Colonic mucosa (tissue), 4 donors: ENCODE data around the gene PFKM. TPM values are rescaled to one million over a fixed set of nuclear protein-coding genes. Genes with fewer than 3 reads are reported as not detected.

Source experiments
- DNase-seq: peaks from one replicate; pipeline ENCODE4 v3.0.0-alpha.2; 2020
- H3K27ac ChIP-seq: fragments of 200-600 bp; one replicate; pipeline ENCODE4 v1.8.0; 2021
- H3K27me3 ChIP-seq: fragments of 200-600 bp; one replicate; pipeline ENCODE4 v1.8.0; 2021
- H3K36me3 ChIP-seq: fragments of 200-600 bp; one replicate; pipeline ENCODE4 v1.8.0; 2021
- H3K4me1 ChIP-seq: fragments of 200-600 bp; one replicate; pipeline ENCODE4 v1.8.0; 2021; ENCODE audit warnings: mild to moderate bottlenecking
- H3K4me3 ChIP-seq: fragments of 200-600 bp; one replicate; pipeline ENCODE4 v1.8.0; 2021
- H3K9ac ChIP-seq, 2 donors: one replicate each; pipeline ENCODE4 v1.7.0; 2013; ENCODE audit warnings: control low read depth in 2 of 2, low read depth in 2 of 2, low read length in 2 of 2
- H3K9me3 ChIP-seq: fragments of 200-600 bp; one replicate; pipeline ENCODE4 v1.8.0; 2021
- CTCF ChIP-seq: fragments of 200-600 bp; IDR thresholded peaks from one replicate; pipeline ENCODE4 v1.8.0; 2022; ENCODE audit warnings: antibody characterized with exemption, mild to moderate bottlenecking
- intact Hi-C: fragments of 100-400 bp; cut with DNase I; formaldehyde crosslinking; loops from one replicate; pipeline ENCODE4 v1.14.1; 2022
- total RNA-seq, 2 donors: library from RNA; stranded (reverse); fragmentation: NEBNext Ultra II Directional in 1 of 2; extraction: Animal tissue kit (Norgen Biotek cat#: 25700) in 1 of 2; gene quantifications; one replicate each; pipeline ENCODE4 v1.2.1, GENCODE V29; 2021
- donor health status: healthy.
- donor health status: DM: no; HTN: no; CAD: no.
- donor health status: DM: no; HTN: no; CAD: no.

Gene PFKM
- total RNA-seq, 2 donors from 2014 or later, result 39.2 to 64.6 TPM

GRCh38 chr12:48074266-48074665 is 44.9 kb upstream of the PFKM start:
- H3K27ac ChIP-seq, result no peak overlapping the region
- TF ChIP-seq CTCF, result no peak
- H3K9ac ChIP-seq, result no peak overlapping the region
- H3K9me3 ChIP-seq, result no peaks in the 10 kb centered on the region
- no peak for DNase-seq
- H3K27me3 ChIP-seq, result no peaks in the 10 kb centered on the region
- no peaks in the 10 kb centered on the region for H3K4me1 ChIP-seq
- peaks cover 6% of the 10 kb centered on the region for H3K36me3 ChIP-seq
- intact Hi-C loops, result no loop called here
- H3K4me3 ChIP-seq, result no peak overlapping the region

- Histone ChIP-seq H3K9me3 (no peaks in the 10 kb centered on the region), H3K4me3 (no peak overlapping the region), H3K36me3 (peaks cover 6% of the 10 kb centered on the region)
Observed at GRCh38 chr12:48075832-48076231, 43.3 kb upstream of the PFKM start.

GRCh38 chr12:48077111-48077510 is 42.1 kb upstream of the PFKM start:
- Histone ChIP-seq H3K9me3 (no peaks in the 10 kb centered on the region), H3K4me1 (no peaks in the 10 kb centered on the region), H3K27ac (no peak overlapping the region), H3K27me3 (no peaks in the 10 kb centered on the region), H3K4me3 (no peak overlapping the region), H3K9ac (no peak overlapping the region), H3K36me3 (peaks cover 3% of the 10 kb centered on the region)
- no peak for DNase-seq
- intact Hi-C loops, result no loop called here
- TF ChIP-seq CTCF, result no peak

More at GRCh38 chr12:48075832-48076231, 43.3 kb upstream of the PFKM start:
- no peaks in the 10 kb centered on the region for H3K27me3 ChIP-seq
- intact Hi-C loops, result no loop called here
- DNase-seq, result no peak
- H3K9ac ChIP-seq, result no peak overlapping the region
- H3K4me1 ChIP-seq, result no peaks in the 10 kb centered on the region
- TF ChIP-seq CTCF, result no peak
- H3K27ac ChIP-seq, result no peak overlapping the region

- no peak overlapping the region for H3K27ac ChIP-seq
- DNase-seq, result no peak
- H3K9me3 ChIP-seq, result no peaks in the 10 kb centered on the region
- H3K27me3 ChIP-seq, result no peaks in the 10 kb centered on the region
- no peak for TF ChIP-seq CTCF
- H3K4me1 ChIP-seq, result no peaks in the 10 kb centered on the region
- H3K36me3 ChIP-seq, result no peaks in the 10 kb centered on the region
- no peak overlapping the region for H3K4me3 ChIP-seq
- H3K9ac ChIP-seq, result no peak overlapping the region
- intact Hi-C loops, result no loop called here
Observed at GRCh38 chr12:48078901-48079300, 40.3 kb upstream of the PFKM start.

- Histone ChIP-seq H3K27me3 (no peaks in the 10 kb centered on the region), H3K4me3 (no peak overlapping the region), H3K4me1 (no peaks in the 10 kb centered on the region), H3K9me3 (no peaks in the 10 kb centered on the region), H3K27ac (no peak overlapping the region), H3K36me3 (no peaks in the 10 kb centered on the region), H3K9ac (no peak overlapping the region)
- intact Hi-C loops, result loop anchor here (5.0 kb wide), 1 partner anchor 87 kb away; no protein-coding TSS in a partner anchor
- no peak for TF ChIP-seq CTCF
- no peak for DNase-seq
Observed at GRCh38 chr12:48080285-48080684, 38.9 kb upstream of the PFKM start.
